Endothelial cell of umbilical vein (primary cell): ENCODE data around the gene S100A10.
A peak's percentile ranks its signal among the peaks of the same experiment; 100 is the strongest.

ENCODE experiments used
- EZH2 ChIP-seq: IDR thresholded peaks from 2 replicates; pipeline ENCODE4 v1.6.1; 2012; ENCODE audit warnings: borderline replicate concordance, low read depth, mild to moderate bottlenecking, moderate library complexity, low read length, inconsistent platforms; ENCODE audit not compliant: severe bottlenecking
- FOS ChIP-seq: IDR thresholded peaks from 2 replicates; pipeline ENCODE4 v1.6.1; 2011; ENCODE audit warnings: mild to moderate bottlenecking, low read length, moderate library complexity, borderline replicate concordance; ENCODE audit not compliant: insufficient read depth
- POLR2A ChIP-seq: IDR thresholded peaks from 2 replicates; pipeline ENCODE4 v1.6.1; 2012; ENCODE audit warnings: low read depth, mild to moderate bottlenecking, control low read depth, low read length
- TF ChIP-seq, protein P1 (sequence below), 2 donors: IDR thresholded peaks; 1 replicate in 1 of 2; 2 replicates in 1 of 2; pipeline ENCODE4 v1.5.1; 2011; ENCODE audit warnings: low read length in 2 of 2, mild to moderate bottlenecking in 2 of 2, moderate library complexity in 2 of 2, control low read depth in 1 of 2, inconsistent platforms in 1 of 2, low read depth in 1 of 2; ENCODE audit not compliant: insufficient read depth in 1 of 2; ENCODE audit errors: extremely low read depth in 1 of 2
- TF ChIP-seq, protein P2 (sequence below): IDR thresholded peaks from 2 replicates; pipeline ENCODE4 v1.6.1; 2011; ENCODE audit not compliant: insufficient read depth, insufficient read length

DNA sequence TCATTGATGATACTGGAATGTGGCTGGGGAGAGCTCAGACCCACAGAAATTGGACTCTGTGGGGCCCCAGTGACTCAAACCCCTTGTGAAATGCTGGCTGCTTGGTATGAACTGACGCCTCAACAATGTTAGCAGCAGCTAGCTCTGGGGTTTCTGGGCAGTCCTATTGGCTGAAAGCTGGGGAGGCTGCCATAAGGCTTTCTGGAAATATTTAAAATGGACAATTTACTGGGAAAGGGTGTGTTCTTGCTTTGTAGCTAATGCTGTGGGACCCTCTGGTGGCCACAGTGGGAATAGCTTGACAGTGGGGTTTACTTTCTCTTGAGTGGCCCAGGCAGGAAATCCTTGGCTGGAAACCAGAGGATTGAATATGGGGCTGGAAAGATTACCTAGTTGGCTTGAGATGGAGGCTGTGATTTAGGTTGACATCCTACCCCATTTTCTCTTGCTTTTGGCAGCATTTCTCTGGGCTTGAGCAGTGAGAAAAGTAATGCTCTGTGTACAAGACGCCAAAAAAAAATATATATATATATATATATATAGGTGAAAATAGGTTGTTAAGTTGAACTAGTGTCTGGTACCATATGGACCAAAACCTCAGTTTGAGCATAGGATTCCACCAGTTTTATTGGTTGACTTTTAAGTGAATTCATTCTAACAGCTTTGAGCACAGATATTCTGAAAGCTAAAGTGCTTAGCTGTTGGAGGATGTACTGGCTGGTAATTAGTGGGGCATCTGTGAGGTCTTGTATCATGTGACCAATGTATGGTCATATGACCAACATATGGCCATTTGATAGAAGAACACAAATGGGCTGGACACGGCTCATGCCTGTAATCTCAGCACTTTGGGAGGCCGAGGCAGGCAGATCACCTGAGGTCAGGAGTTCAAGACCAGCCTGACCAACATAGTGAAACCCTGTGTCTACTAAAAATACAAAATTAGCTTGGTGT, 8.2 kb upstream of the S100A10 start:
- TF ChIP-seq, protein P1, sequence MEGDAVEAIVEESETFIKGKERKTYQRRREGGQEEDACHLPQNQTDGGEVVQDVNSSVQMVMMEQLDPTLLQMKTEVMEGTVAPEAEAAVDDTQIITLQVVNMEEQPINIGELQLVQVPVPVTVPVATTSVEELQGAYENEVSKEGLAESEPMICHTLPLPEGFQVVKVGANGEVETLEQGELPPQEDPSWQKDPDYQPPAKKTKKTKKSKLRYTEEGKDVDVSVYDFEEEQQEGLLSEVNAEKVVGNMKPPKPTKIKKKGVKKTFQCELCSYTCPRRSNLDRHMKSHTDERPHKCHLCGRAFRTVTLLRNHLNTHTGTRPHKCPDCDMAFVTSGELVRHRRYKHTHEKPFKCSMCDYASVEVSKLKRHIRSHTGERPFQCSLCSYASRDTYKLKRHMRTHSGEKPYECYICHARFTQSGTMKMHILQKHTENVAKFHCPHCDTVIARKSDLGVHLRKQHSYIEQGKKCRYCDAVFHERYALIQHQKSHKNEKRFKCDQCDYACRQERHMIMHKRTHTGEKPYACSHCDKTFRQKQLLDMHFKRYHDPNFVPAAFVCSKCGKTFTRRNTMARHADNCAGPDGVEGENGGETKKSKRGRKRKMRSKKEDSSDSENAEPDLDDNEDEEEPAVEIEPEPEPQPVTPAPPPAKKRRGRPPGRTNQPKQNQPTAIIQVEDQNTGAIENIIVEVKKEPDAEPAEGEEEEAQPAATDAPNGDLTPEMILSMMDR (IDR thresholded peaks at IDR 0.05; ENCODE audit: extremely low read depth in 1 of 2, insufficient read depth in 1 of 2, low read depth in 1 of 2, low read length in 2 of 2): peak; percentile 89 to 91
- TF ChIP-seq, protein P2, sequence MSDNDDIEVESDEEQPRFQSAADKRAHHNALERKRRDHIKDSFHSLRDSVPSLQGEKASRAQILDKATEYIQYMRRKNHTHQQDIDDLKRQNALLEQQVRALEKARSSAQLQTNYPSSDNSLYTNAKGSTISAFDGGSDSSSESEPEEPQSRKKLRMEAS: no peak
- TF ChIP-seq EZH2: no peak
- TF ChIP-seq POLR2A: no peak
- no peak for TF ChIP-seq FOS
